Measurements from ENCODE around the gene ERFE.

ERFE gene

GRCh38 chr2:238136820-238137537, 21.8 kb upstream of the ERFE start:
- H3K4me3 ChIP-seq (ENCODE audit: low read length) = no peak overlapping the region
- no peak overlapping the region for H3K9ac ChIP-seq (ENCODE audit: low read length)
- H3K36me3 ChIP-seq (ENCODE audit: control insufficient read depth, low read depth, low read length) = no peaks in the 10 kb centered on the region
- H3K27me3 ChIP-seq (ENCODE audit: control insufficient read depth, insufficient read depth, low read length) = no peaks in the 10 kb centered on the region
- H3K9me3 ChIP-seq (ENCODE audit: control insufficient read depth, low read depth, low read length) = no peaks in the 10 kb centered on the region
- H3K4me1 ChIP-seq (ENCODE audit: control insufficient read depth, low read depth, low read length) = no peaks in the 10 kb centered on the region
- H3K27ac ChIP-seq (ENCODE audit: low read length) = no peak overlapping the region

DNA sequence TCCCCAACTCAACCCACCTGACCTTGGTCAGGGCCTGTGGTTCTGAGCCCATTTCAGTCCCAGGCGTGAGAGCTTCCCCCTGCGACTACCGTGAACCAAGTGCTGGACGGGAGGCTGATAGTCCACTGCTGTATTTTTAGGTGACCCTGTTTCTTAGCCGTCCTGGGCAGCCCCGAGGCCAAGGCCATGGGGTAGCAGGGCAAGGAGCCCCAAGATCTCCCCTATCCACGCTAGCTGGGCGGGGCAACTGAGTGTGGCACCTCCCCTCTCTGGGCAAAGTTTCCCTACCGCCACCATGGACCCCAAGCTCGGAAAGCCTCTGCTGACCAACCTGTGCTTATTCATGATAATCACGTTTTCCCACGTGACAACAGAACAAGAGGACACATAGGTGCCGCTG, 20.9 kb upstream of the ERFE start:
- Histone ChIP-seq H3K27me3 (ENCODE audit: control insufficient read depth, insufficient read depth, low read length) (no peaks in the 10 kb centered on the region), H3K9me3 (ENCODE audit: control insufficient read depth, low read depth, low read length) (no peaks in the 10 kb centered on the region), H3K36me3 (ENCODE audit: control insufficient read depth, low read depth, low read length) (no peaks in the 10 kb centered on the region), H3K4me1 (ENCODE audit: control insufficient read depth, low read depth, low read length) (no peaks in the 10 kb centered on the region), H3K9ac (ENCODE audit: low read length) (no peak overlapping the region), H3K27ac (ENCODE audit: low read length) (no peak overlapping the region), H3K4me3 (ENCODE audit: low read length) (no peak overlapping the region)

GRCh38 chr2:238138331-238139195, 20.2 kb upstream of the ERFE start, which contains the start of gene KLHL30:
TSS of gene KLHL30 (plus strand) at chr2:238138668. CDS start at chr2:238140755, 2,087 bp downstream.
- Histone ChIP-seq H3K4me3 (ENCODE audit: low read length) (no peak within 1 kb of the TSS), H3K9ac (ENCODE audit: low read length) (no peak within 1 kb of the TSS), H3K27ac (ENCODE audit: low read length) (no peak within 1 kb of the TSS)

GRCh38 chr2:238139196-238140039, 19.4 kb upstream of the ERFE start:
- no peaks in the 10 kb centered on the region for H3K27me3 ChIP-seq (ENCODE audit: control insufficient read depth, insufficient read depth, low read length)
- no peaks in the 10 kb centered on the region for H3K9me3 ChIP-seq (ENCODE audit: control insufficient read depth, low read depth, low read length)
- no peak overlapping the region for H3K9ac ChIP-seq (ENCODE audit: low read length)
- H3K4me1 ChIP-seq (ENCODE audit: control insufficient read depth, low read depth, low read length) = no peaks in the 10 kb centered on the region
- no peak overlapping the region for H3K27ac ChIP-seq (ENCODE audit: low read length)
- no peaks in the 10 kb centered on the region for H3K36me3 ChIP-seq (ENCODE audit: control insufficient read depth, low read depth, low read length)
- H3K4me3 ChIP-seq (ENCODE audit: low read length) = no peak overlapping the region

More at GRCh38 chr2:238138331-238139195, 20.2 kb upstream of the ERFE start, which contains the start of gene KLHL30:
- Histone ChIP-seq H3K27me3 (ENCODE audit: control insufficient read depth, insufficient read depth, low read length) (no peaks in the 10 kb centered on the region), H3K36me3 (ENCODE audit: control insufficient read depth, low read depth, low read length) (no peaks in the 10 kb centered on the region), H3K9me3 (ENCODE audit: control insufficient read depth, low read depth, low read length) (no peaks in the 10 kb centered on the region), H3K4me1 (ENCODE audit: control insufficient read depth, low read depth, low read length) (no peaks in the 10 kb centered on the region)

GRCh38 chr2:238140040-238140439, 18.7 kb upstream of the ERFE start:
- no peak overlapping the region for H3K27ac ChIP-seq (ENCODE audit: low read length)
- no peaks in the 10 kb centered on the region for H3K4me1 ChIP-seq (ENCODE audit: control insufficient read depth, low read depth, low read length)
- no peaks in the 10 kb centered on the region for H3K9me3 ChIP-seq (ENCODE audit: control insufficient read depth, low read depth, low read length)
- H3K4me3 ChIP-seq (ENCODE audit: low read length) = no peak overlapping the region
- H3K27me3 ChIP-seq (ENCODE audit: control insufficient read depth, insufficient read depth, low read length) = no peaks in the 10 kb centered on the region
- H3K36me3 ChIP-seq (ENCODE audit: control insufficient read depth, low read depth, low read length) = no peaks in the 10 kb centered on the region
- H3K9ac ChIP-seq (ENCODE audit: low read length) = no peak overlapping the region

GRCh38 chr2:238140721-238141540, 17.8 kb upstream of the ERFE start:
- H3K27me3 ChIP-seq (ENCODE audit: control insufficient read depth, insufficient read depth, low read length) = no peaks in the 10 kb centered on the region
- H3K9ac ChIP-seq (ENCODE audit: low read length) = no peak overlapping the region
- no peak overlapping the region for H3K27ac ChIP-seq (ENCODE audit: low read length)
- H3K9me3 ChIP-seq (ENCODE audit: control insufficient read depth, low read depth, low read length) = no peaks in the 10 kb centered on the region
- H3K36me3 ChIP-seq (ENCODE audit: control insufficient read depth, low read depth, low read length) = no peaks in the 10 kb centered on the region
- H3K4me1 ChIP-seq (ENCODE audit: control insufficient read depth, low read depth, low read length) = no peaks in the 10 kb centered on the region
- H3K4me3 ChIP-seq (ENCODE audit: low read length) = no peak overlapping the region

- no peak overlapping the region for H3K9ac ChIP-seq (ENCODE audit: low read length)
- H3K27me3 ChIP-seq (ENCODE audit: control insufficient read depth, insufficient read depth, low read length) = no peaks in the 10 kb centered on the region
- H3K4me1 ChIP-seq (ENCODE audit: control insufficient read depth, low read depth, low read length) = no peaks in the 10 kb centered on the region
- no peaks in the 10 kb centered on the region for H3K9me3 ChIP-seq (ENCODE audit: control insufficient read depth, low read depth, low read length)
- no peak overlapping the region for H3K27ac ChIP-seq (ENCODE audit: low read length)
- no peaks in the 10 kb centered on the region for H3K36me3 ChIP-seq (ENCODE audit: control insufficient read depth, low read depth, low read length)
- H3K4me3 ChIP-seq (ENCODE audit: low read length) = no peak overlapping the region
These were observed 17.0 kb upstream of the ERFE start for GRCh38 chr2:238141541-238142318.

DNA sequence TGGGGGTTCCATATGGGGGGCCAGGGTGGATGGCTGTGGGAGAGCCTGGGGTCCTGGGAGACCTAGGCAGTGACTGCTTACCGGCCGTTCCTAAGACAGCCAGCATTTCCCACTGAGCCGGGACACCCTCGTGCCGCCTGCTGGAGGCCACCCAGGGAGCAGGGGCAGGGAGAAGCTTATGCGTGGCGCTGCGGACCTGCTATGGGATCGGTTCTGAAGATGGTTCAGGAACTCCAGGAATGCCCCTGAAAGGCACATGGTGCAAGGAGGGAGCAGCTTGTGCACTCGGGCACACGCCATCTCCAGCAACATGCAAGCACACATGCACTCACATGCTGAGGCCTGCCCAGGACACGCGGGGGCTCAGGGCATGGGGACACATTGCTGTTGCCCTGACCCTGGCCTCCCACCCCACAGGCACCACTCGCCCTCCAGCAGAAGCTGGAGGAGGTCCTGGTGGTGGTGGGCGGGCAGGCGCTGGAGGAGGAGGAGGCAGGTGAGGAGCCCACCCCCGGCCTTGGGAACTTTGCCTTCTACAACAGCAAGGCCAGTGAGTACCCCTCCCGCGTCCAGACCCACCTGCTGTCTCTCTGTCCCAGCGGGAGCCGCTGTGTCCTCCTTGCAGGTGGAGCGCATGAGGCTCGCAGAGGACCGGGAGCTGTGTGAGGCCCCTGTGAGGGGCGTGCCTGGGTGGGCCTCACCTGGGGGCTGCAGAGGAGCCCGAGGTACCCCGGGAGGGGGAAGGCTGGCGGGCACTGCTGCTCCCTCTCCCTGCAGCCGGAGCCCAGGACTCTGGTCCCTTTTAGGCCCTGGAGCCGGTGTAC, 16.2 kb upstream of the ERFE start:
- Histone ChIP-seq H3K9ac (ENCODE audit: low read length) (no peak overlapping the region), H3K36me3 (ENCODE audit: control insufficient read depth, low read depth, low read length) (no peaks in the 10 kb centered on the region), H3K4me3 (ENCODE audit: low read length) (no peak overlapping the region), H3K27me3 (ENCODE audit: control insufficient read depth, insufficient read depth, low read length) (no peaks in the 10 kb centered on the region), H3K9me3 (ENCODE audit: control insufficient read depth, low read depth, low read length) (no peaks in the 10 kb centered on the region), H3K4me1 (ENCODE audit: control insufficient read depth, low read depth, low read length) (no peaks in the 10 kb centered on the region), H3K27ac (ENCODE audit: low read length) (no peak overlapping the region)

GRCh38 chr2:238143239-238143951, 15.4 kb upstream of the ERFE start:
- Histone ChIP-seq H3K4me3 (ENCODE audit: low read length) (no peak overlapping the region), H3K9ac (ENCODE audit: low read length) (no peak overlapping the region), H3K36me3 (ENCODE audit: control insufficient read depth, low read depth, low read length) (no peaks in the 10 kb centered on the region), H3K4me1 (ENCODE audit: control insufficient read depth, low read depth, low read length) (no peaks in the 10 kb centered on the region), H3K9me3 (ENCODE audit: control insufficient read depth, low read depth, low read length) (no peaks in the 10 kb centered on the region), H3K27me3 (ENCODE audit: control insufficient read depth, insufficient read depth, low read length) (no peaks in the 10 kb centered on the region), H3K27ac (ENCODE audit: low read length) (no peak overlapping the region)
